ENCODE measurements around the gene RPP38.

RPP38 gene

GRCh38 chr10:15084502-15084922 is 12.6 kb upstream of the RPP38 start:
- DNase-seq (ENCODE audit: low read depth): peak; percentile 98
- TF ChIP-seq CTCF (IDR thresholded peaks at IDR 0.05; ENCODE audit: control insufficient read depth, extremely low read depth, insufficient read depth): 0 out of 2 replicates have a peak, but pooled peaks have one; percentile 11
- peak overlapping the region; percentile 52 for H3K4me3 ChIP-seq (ENCODE audit: low read depth, low read length)

GRCh38 chr10:15088428-15089261 is 8.5 kb upstream of the RPP38 start, which contains the start of gene ACBD7:
Gene ACBD7, minus strand, starts transcription at chr10:15088776. Its CDS starts 48 bp downstream, at chr10:15088728.
- TF ChIP-seq CTCF (IDR thresholded peaks at IDR 0.05; ENCODE audit: control insufficient read depth, extremely low read depth, insufficient read depth): 0 out of 2 replicates have a peak, but pooled peaks have one; percentile 8
- H3K4me3 ChIP-seq (ENCODE audit: low read depth, low read length): peak within 1 kb of the TSS; percentile 55
- DNase-seq (ENCODE audit: low read depth): peak; percentile 40

GRCh38 chr10:15091418-15091817 is 5.7 kb upstream of the RPP38 start:
- DNase-seq (ENCODE audit: low read depth): no peak
- TF ChIP-seq CTCF (IDR thresholded peaks at IDR 0.05; ENCODE audit: control insufficient read depth, extremely low read depth, insufficient read depth): no peak
- no peak overlapping the region for H3K4me3 ChIP-seq (ENCODE audit: low read depth, low read length)

- no peak overlapping the region for H3K4me3 ChIP-seq (ENCODE audit: low read depth, low read length)
- no peak for TF ChIP-seq CTCF (IDR thresholded peaks at IDR 0.05; ENCODE audit: control insufficient read depth, extremely low read depth, insufficient read depth)
- no peak for DNase-seq (ENCODE audit: low read depth)
These were observed 4.2 kb upstream of the RPP38 start for GRCh38 chr10:15092855-15093408.

GRCh38 chr10:15096661-15097010 is 519 bp upstream of the RPP38 start:
- TF ChIP-seq CTCF (IDR thresholded peaks at IDR 0.05; ENCODE audit: control insufficient read depth, extremely low read depth, insufficient read depth): no peak
- no peak for DNase-seq (ENCODE audit: low read depth)
- H3K4me3 ChIP-seq (ENCODE audit: low read depth, low read length): peak overlapping the region; percentile 92

GRCh38 chr10:15099886-15100285 is 2.7 kb downstream of the RPP38 start:
- DNase-seq (ENCODE audit: low read depth): no peak
- H3K4me3 ChIP-seq (ENCODE audit: low read depth, low read length): no peak overlapping the region
- TF ChIP-seq CTCF (IDR thresholded peaks at IDR 0.05; ENCODE audit: control insufficient read depth, extremely low read depth, insufficient read depth): no peak
